ENCODE data around the gene WEE2.

The WEE2 gene

DNA sequence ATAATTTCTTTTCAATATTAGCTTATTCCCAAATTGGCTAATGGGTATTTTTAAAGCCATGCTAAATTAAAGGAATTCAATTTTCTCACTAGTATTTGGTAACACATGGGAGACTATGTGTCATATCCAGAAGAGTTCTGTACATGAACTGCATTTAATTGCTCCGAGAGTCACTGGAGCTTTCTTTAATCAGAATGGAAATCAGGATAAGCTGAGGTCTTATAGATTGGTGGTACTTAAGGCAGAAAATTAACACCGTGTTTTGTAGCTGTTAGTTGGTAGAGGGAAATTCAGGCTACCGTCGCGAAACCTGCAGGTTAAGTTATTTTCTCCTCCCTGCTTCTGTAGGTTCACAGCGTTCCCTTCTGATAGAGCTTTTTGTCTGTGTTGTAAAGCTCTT, at the start of gene WEE2:
Gene WEE2 (plus strand): TSS at position 3 of the 400 bp plus-strand sequence. CDS start 406 bp downstream, outside the sequence.
- H3K27me3 ChIP-seq, result peaks cover 0 to 4% (median 2%) of the 10 kb centered on the region in 11 experiments; a peak in 7 of 22 replicates

DNA sequence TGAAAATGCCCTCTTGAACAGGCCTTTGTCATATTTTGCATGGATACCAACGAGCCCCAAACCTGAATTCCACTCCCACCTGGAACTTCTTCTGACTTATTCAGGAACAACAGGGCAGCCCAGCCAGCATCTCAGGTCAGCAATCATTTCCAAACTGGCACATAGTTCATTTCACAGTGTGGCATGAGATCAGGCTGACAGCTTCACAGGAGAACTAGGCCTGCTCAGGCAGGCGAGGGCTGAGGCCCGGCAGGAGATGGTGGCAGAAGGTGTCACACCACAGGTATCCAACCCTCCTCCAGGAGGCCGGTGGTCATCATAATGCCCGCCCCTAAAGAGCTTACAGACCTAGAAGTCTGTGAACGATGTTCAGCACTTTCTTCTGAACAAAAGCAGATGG, 48.7 kb upstream of the WEE2 start:
- H3K4me2 ChIP-seq, result peak overlapping the region in 5 of 11 experiments; percentile 64 to 83 (median 71); a peak in 7 of 22 replicates

More for the DNA sequence above, at the start of gene WEE2:
- Histone ChIP-seq H3K36me3 (no peaks in the 10 kb centered on the region), H3K4me1 (0 out of 20 replicates have a peak, but pooled peaks cover 0 to under 1% (median 0%) of the 10 kb centered on the region in 10 experiments), H3K27ac (no peak within 1 kb of the TSS), H3K4me3 (no peak within 1 kb of the TSS), H4K20me1 (no peaks in the 10 kb centered on the region), H3K4me2 (no peak within 1 kb of the TSS), H3K9ac (no peak within 1 kb of the TSS), H3K9me3 (replicated peaks in 1 of 11) (no peaks in the 10 kb centered on the region)
- no peak for TF ChIP-seq Cebpa-rat (IDR thresholded peaks at IDR 0.05)

GRCh38 chr7:141660259-141660658, 47.9 kb upstream of the WEE2 start:
- Histone ChIP-seq H3K27me3 (no peaks in the 10 kb centered on the region), H4K20me1 (no peaks in the 10 kb centered on the region)
- TF ChIP-seq Cebpa-rat (IDR thresholded peaks at IDR 0.05), result no peak

More for the DNA sequence above, 48.7 kb upstream of the WEE2 start:
- peaks cover 14 to 94% (median 60%) of the 10 kb centered on the region in 11 experiments; a peak in 21 of 22 replicates for H3K36me3 ChIP-seq
- H4K20me1 ChIP-seq, result no peaks in the 10 kb centered on the region
- no peaks in the 10 kb centered on the region for H3K27me3 ChIP-seq
- peak overlapping the region in 8 of 11 experiments; percentile 15 to 89 (median 66); a peak in 13 of 22 replicates for H3K27ac ChIP-seq
- H3K9me3 ChIP-seq (replicated peaks in 1 of 11), result no peaks in the 10 kb centered on the region
- TF ChIP-seq Cebpa-rat (IDR thresholded peaks at IDR 0.05), result no peak
- H3K4me3 ChIP-seq, result no peak overlapping the region
- H3K9ac ChIP-seq, result peak overlapping the region in 3 of 11 experiments; percentile 29 to 76 (median 75); a peak in 3 of 22 replicates
- H3K4me1 ChIP-seq, result peaks cover 7 to 64% (median 30%) of the 10 kb centered on the region in 10 experiments; a peak in 19 of 20 replicates

GRCh38 chr7:141663081-141663849, 44.9 kb upstream of the WEE2 start:
- no peaks in the 10 kb centered on the region for H3K9me3 ChIP-seq (replicated peaks in 1 of 11)
- peaks cover 31 to 72% (median 53%) of the 10 kb centered on the region in 11 experiments for H3K36me3 ChIP-seq
- peak overlapping the region in 9 of 11 experiments; percentile 22 to 89 (median 64); a peak in 17 of 22 replicates for H3K4me2 ChIP-seq
- TF ChIP-seq Cebpa-rat (IDR thresholded peaks at IDR 0.05), result no peak
- peak overlapping the region in 10 of 11 experiments; percentile 10 to 89 (median 60); a peak in 18 of 22 replicates for H3K27ac ChIP-seq
- peak overlapping the region in 6 of 11 experiments; percentile 10 to 68 (median 42); a peak in 8 of 22 replicates for H3K9ac ChIP-seq
- H3K4me1 ChIP-seq, result peaks cover 7 to 63% (median 29%) of the 10 kb centered on the region in 10 experiments; a peak in 19 of 20 replicates
- H3K4me3 ChIP-seq, result no peak overlapping the region
- H3K27me3 ChIP-seq, result no peaks in the 10 kb centered on the region
- no peaks in the 10 kb centered on the region for H4K20me1 ChIP-seq

More at GRCh38 chr7:141660259-141660658, 47.9 kb upstream of the WEE2 start:
- Histone ChIP-seq H3K27ac (peak overlapping the region in 9 of 11 experiments; percentile 15 to 89 (median 75); a peak in 16 of 22 replicates), H3K4me3 (no peak overlapping the region; a peak in 1 of 20 replicates), H3K9ac (peak overlapping the region in 6 of 11 experiments; percentile 47 to 80 (median 74); a peak in 11 of 22 replicates), H3K36me3 (peaks cover 21 to 95% (median 65%) of the 10 kb centered on the region in 11 experiments), H3K9me3 (replicated peaks in 1 of 11) (no peaks in the 10 kb centered on the region), H3K4me1 (peaks cover 7 to 62% (median 29%) of the 10 kb centered on the region in 10 experiments; a peak in 19 of 20 replicates), H3K4me2 (peak overlapping the region in 6 of 11 experiments; percentile 36 to 89 (median 70); a peak in 11 of 22 replicates)

DNA sequence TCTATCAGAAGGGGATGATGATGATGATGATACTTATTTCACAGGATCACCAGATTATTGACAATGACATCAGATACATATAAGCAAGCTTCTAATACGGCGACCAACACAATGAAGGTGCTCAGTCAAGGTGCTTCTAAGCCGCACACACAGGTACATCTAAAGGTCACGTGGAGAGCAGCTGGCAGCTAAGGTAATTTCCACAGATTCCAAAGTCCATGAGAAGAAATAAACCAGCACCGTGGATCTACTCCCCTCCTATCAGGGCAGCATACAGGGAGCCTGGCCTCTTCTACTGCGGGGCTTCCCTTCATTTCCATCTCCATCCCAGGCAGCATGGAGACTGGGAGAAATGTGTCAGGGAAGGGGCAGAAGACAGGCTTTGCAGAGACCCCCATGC, 43.7 kb upstream of the WEE2 start:
- Histone ChIP-seq H3K4me1 (peaks cover 7 to 61% (median 29%) of the 10 kb centered on the region in 10 experiments; a peak in 19 of 20 replicates), H3K4me2 (peak overlapping the region in 3 of 11 experiments; percentile 64 to 89 (median 83); a peak in 4 of 22 replicates), H4K20me1 (no peaks in the 10 kb centered on the region), H3K9ac (no peak overlapping the region), H3K27ac (peak overlapping the region in 2 of 11 experiments; percentile 87 to 89; a peak in 3 of 22 replicates), H3K36me3 (peaks cover 26 to 60% (median 45%) of the 10 kb centered on the region in 11 experiments), H3K27me3 (no peaks in the 10 kb centered on the region), H3K4me3 (no peak overlapping the region), H3K9me3 (replicated peaks in 1 of 11) (no peaks in the 10 kb centered on the region)
- TF ChIP-seq Cebpa-rat (IDR thresholded peaks at IDR 0.05), result no peak

- no peaks in the 10 kb centered on the region for H3K27me3 ChIP-seq
- peaks cover 25 to 51% (median 42%) of the 10 kb centered on the region in 11 experiments; a peak in 21 of 22 replicates for H3K36me3 ChIP-seq
- H3K4me1 ChIP-seq, result peaks cover 7 to 51% (median 21%) of the 10 kb centered on the region in 10 experiments; a peak in 19 of 20 replicates
- H3K27ac ChIP-seq, result no peak overlapping the region
- no peaks in the 10 kb centered on the region for H4K20me1 ChIP-seq
- no peak overlapping the region for H3K4me2 ChIP-seq
- H3K9me3 ChIP-seq (replicated peaks in 1 of 11), result no peaks in the 10 kb centered on the region
- no peak for TF ChIP-seq Cebpa-rat (IDR thresholded peaks at IDR 0.05)
- no peak overlapping the region for H3K9ac ChIP-seq
- no peak overlapping the region for H3K4me3 ChIP-seq
These were observed 42.7 kb upstream of the WEE2 start for GRCh38 chr7:141665208-141666035.

- Histone ChIP-seq H3K4me3 (no peak overlapping the region), H4K20me1 (no peaks in the 10 kb centered on the region), H3K27me3 (no peaks in the 10 kb centered on the region), H3K9me3 (replicated peaks in 1 of 11) (no peaks in the 10 kb centered on the region), H3K9ac (no peak overlapping the region), H3K27ac (no peak overlapping the region), H3K4me2 (no peak overlapping the region), H3K36me3 (peaks cover 25 to 53% (median 48%) of the 10 kb centered on the region in 11 experiments; a peak in 21 of 22 replicates), H3K4me1 (peaks cover 7 to 44% (median 18%) of the 10 kb centered on the region in 10 experiments; a peak in 19 of 20 replicates)
- no peak for TF ChIP-seq Cebpa-rat (IDR thresholded peaks at IDR 0.05)
These were observed 42.1 kb upstream of the WEE2 start for GRCh38 chr7:141666071-141666470.

DNA sequence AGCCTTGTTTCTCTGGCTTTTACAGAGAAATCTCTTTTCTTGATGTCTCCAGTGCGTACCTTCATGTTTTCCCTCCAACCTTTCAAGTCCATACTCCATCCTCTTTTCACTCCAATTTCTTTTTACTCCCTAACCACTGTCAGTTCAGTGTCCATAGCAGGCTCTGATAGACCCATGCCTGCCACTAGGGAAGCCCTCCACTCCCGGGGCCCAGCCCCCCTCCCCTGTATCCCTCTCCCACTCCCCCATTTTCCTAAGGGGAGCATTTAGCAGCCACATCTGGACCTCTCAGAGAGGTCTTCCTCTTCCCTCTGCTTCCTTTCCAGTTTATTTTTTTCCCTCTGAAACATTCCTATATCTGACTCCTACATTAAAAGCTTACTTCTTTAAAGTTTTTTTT, 39.3 kb upstream of the WEE2 start:
- Histone ChIP-seq H3K27ac (no peak overlapping the region), H3K4me2 (peak overlapping the region in 2 of 11 experiments; percentile 15 to 28; a peak in 3 of 22 replicates), H4K20me1 (no peaks in the 10 kb centered on the region), H3K9ac (no peak overlapping the region), H3K4me1 (peaks cover under 1 to 17% (median 3%) of the 10 kb centered on the region in 10 experiments; a peak in 17 of 20 replicates), H3K9me3 (replicated peaks in 1 of 11) (peaks cover 0 to 15% (median 9%) of the 10 kb centered on the region in 11 experiments; a peak in 13 of 22 replicates), H3K4me3 (no peak overlapping the region), H3K27me3 (no peaks in the 10 kb centered on the region), H3K36me3 (peaks cover 18 to 68% (median 45%) of the 10 kb centered on the region in 11 experiments)
- no peak for TF ChIP-seq Cebpa-rat (IDR thresholded peaks at IDR 0.05)
